GM13977 (cell line): ENCODE data around the gene TP73.
A peak's percentile ranks its signal among the peaks of the same experiment; 100 is the strongest.

ENCODE experiments used
- DNase-seq: peaks from one replicate; pipeline ENCODE4 v3.0.0; 2012; ENCODE audit warnings: low spot score
- CTCF ChIP-seq: IDR thresholded peaks from 2 replicates; pipeline ENCODE4 v1.5.1; 2012; ENCODE audit warnings: mild to moderate bottlenecking, control low read depth; ENCODE audit not compliant: insufficient read depth; ENCODE audit errors: extremely low read depth, missing control alignments
- in situ Hi-C: fragments of 300-500 bp; cut with MboI; formaldehyde crosslinking; loops from one replicate; pipeline ENCODE4 v1.12.0; 2022; ENCODE audit warnings: low sequenced_read_pairs, low pct_unique_long_range_greater_than_20kb, mixed read lengths, inconsistent platforms; ENCODE audit not compliant: unreplicated experiment

The TP73 gene

GRCh38 chr1:3611170-3612019, 40.9 kb upstream of the TP73 start, which contains the start of gene MEGF6:
MEGF6 (minus strand) TSS chr1:3611508; CDS start chr1:3611268, 240 bp downstream.
- in situ Hi-C loops, result no loop called here
- no peak for TF ChIP-seq CTCF
- DNase-seq, result peak; percentile 64

GRCh38 chr1:3612123-3612522, 40.2 kb upstream of the TP73 start:
- no peak for DNase-seq
- no peak for TF ChIP-seq CTCF
- in situ Hi-C loops, result no loop called here

GRCh38 chr1:3614755-3615742, 37.3 kb upstream of the TP73 start:
- DNase-seq, result no peak
- in situ Hi-C loops, result no loop called here

GRCh38 chr1:3616861-3617260, 35.5 kb upstream of the TP73 start:
- in situ Hi-C loops, result no loop called here

More at GRCh38 chr1:3614755-3615742, 37.3 kb upstream of the TP73 start:
- peak; percentile 44 for TF ChIP-seq CTCF

GRCh38 chr1:3617806-3618345, 34.4 kb upstream of the TP73 start:
- in situ Hi-C loops, result no loop called here
- DNase-seq, result no peak
- no peak for TF ChIP-seq CTCF

More at GRCh38 chr1:3616861-3617260, 35.5 kb upstream of the TP73 start:
- DNase-seq, result no peak
- TF ChIP-seq CTCF, result no peak

- no peak for DNase-seq
- TF ChIP-seq CTCF, result no peak
- in situ Hi-C loops, result no loop called here
Measured at GRCh38 chr1:3618531-3618880, 33.8 kb upstream of the TP73 start.
